NK-92 (cell line): ENCODE data around the gene CDC42SE2.
"Not testable (repeated sequence)": the region's sequence is repeated elsewhere in the genome, so short reads cannot be mapped to it uniquely, and the experiment has no call there.

Source experiments
- DNase-seq: peaks from one replicate; lab custom pipeline; 2025; ENCODE audit not compliant: unreplicated experiment; lab: John Stamatoyannopoulos, UW

CDC42SE2 gene

DNA sequence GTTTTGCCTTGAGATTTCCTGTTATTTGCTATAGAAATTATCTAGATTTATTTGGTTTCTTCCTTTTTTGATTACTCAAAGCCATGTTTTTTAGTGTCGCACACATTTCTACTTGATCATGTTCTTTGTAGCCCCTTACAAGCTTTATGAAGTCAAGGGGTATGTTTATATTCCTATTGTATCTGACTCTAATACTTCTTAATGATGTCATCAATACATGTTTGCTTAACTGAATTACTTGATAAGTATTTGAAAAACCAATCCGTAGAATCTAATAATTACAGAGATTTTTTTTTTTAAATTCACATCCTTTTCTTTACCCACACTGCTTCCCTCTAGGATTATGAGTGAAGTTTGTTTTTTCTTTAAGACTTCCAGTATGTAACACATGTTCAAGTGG, 53.0 kb downstream of the CDC42SE2 start:
- no peak for DNase-seq

DNA sequence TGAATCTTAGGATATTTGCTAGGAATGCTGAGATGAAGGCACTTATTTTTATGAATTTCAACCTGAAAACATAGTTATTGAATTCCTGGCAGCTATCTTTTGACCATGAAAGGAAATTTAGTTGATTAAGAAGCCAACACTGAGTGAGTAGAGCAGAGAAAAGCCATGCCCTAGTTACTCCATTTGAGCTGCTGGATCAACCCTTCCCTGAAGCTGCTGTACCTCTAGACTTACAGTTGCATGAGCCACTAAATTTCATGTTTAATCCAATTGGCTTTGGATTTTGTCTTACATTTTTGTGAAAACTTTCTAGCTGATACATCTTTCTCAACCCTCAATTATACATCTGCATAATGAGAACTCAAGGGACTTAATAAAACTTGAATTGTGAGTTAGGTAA, 54.6 kb downstream of the CDC42SE2 start:
- DNase-seq = no peak

DNA sequence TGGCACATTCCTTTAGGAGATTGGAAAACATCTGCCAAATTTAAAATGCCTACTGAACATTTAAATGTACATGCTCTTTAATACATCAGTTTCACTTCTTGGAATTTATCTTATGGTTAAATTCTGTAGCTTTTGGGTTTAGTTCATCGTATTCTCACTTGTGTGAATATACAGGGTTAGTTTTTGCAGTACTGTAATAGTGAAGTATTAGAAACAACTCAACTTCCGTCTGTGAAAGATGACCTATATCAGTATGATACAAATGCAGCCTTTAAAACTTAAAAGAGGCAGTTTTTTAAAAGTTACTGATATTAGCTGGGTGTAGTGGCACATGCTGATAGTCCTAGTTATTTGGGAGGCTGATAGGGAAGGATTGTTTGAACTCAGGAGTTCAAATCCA, 57.2 kb downstream of the CDC42SE2 start:
- DNase-seq = no peak

DNA sequence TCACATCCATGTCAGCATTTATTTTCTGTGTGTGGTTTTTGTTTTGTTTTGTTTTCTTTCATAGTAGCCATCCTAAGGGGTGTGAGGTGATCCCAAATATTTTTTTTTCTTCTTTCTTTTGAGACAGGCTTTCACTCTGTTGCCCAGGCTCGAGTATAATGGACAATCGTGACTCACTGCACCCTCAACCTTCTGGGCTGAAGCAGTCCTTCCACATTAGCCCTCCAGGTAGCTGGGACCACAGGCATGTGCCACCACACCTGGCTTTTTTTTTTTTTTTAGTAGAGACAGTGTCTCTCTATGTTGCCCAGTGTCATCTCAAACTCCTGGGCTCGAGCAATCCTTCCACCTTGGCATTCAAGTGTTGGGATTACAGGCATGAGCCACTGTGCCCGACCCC, 59.1 kb downstream of the CDC42SE2 start:
- DNase-seq = no peak

DNA sequence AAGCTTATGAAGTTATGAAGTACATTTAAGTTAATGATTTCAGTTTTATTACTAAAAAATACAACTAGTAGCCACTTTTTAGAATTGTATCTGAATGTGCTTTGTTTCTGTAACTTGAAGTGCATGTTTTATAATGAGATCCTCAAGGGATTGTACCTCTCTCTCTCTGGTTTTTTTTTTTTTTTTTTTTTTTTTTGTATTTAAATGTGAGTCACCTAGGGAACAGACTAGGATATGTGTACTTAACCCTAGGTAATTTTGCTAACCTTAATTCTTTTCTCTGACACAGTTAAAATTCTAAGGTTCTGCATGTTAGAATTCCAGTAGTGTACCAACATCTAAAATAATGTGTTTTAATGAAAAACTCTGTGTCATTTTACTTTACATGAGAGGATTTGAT, 59.5 kb downstream of the CDC42SE2 start:
- DNase-seq = no peak

DNA sequence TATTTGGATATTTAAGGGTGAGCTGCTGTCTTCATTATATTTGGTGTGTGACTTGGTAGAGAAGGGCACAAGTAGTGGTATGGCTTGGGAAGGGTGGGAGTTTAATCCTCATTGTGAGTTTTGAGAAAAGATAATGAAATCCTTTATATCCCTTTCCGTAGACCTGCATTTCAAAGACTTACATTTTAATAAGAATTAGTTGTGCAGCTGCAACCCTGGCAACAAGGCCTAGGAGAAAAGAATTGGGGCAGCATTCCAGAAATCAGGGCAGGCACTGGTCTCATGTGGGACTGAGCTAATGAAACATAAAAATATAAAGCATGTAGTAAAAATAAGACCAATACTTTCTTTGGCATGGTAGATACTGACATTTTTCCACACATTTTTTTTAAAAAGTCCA, 60.5 kb downstream of the CDC42SE2 start:
- no peak for DNase-seq

DNA sequence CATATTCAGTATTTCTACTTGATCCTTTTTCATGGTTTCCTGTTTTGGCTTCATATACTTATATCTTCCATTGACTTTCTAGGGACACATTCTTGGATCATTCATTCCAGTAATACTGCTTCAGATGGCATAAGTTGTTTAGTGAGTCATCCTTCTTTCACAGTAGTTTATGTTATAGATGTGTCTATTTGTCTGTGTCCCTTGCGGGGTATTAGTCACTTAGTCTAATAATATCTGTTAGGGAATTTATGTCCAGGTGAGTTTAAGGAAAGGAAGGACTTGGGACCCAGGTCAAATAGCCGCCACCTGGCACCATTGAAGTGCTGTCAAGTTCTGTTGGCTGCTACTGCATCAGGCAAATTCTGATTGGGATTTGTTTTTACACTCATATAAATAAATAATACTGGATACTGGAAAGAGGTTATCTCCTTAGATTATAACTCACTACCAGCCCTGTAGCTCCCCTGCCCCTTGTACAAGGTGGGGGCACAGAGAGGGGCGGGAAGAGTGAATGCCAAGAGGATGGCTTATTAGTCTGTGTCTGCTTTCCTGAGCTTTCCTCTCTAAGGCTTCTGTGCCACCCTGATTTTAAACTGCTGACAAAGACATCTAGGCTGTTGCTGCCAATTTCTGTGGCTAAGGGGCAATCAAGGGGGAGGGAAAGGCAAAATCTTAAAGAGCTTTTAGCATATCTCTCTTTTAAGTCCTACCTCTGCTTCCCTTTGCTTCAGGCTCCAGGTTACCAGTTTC, 64.9 kb downstream of the CDC42SE2 start:
- no peak for DNase-seq

DNA sequence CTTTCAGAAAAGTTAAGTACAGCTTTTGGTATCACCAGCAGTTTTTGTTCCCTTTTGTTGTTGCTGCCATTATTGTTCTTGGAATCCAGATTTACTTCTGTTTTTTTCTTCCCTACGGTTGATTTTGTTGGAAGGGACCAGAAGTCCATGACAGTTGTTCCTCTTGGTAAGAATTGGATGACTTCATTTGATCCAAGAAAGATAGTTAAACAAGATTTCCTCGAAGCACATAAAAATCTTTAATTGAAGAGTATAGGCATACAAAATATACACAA, 65.4 kb downstream of the CDC42SE2 start:
- DNase-seq = no peak

DNA sequence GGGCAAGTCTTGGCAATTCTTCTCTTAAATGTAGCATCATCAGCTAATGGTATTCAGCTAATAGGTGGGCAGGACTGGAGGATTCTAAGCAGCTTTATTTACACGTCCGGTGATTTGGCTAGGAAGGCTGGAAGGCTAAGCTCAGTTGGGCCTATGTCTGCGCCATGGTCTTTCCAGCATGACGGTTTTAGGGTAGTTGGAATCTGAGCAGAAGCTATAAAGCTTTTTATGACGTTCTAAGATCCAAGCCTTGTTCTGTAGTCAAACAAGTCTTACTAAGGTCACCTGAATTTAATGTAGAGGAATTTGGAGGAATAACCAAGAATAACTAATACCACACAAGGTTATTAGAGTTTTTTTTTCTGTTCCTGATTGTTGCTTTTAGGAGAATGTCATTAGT, 66.2 kb downstream of the CDC42SE2 start:
- DNase-seq = no peak

DNA sequence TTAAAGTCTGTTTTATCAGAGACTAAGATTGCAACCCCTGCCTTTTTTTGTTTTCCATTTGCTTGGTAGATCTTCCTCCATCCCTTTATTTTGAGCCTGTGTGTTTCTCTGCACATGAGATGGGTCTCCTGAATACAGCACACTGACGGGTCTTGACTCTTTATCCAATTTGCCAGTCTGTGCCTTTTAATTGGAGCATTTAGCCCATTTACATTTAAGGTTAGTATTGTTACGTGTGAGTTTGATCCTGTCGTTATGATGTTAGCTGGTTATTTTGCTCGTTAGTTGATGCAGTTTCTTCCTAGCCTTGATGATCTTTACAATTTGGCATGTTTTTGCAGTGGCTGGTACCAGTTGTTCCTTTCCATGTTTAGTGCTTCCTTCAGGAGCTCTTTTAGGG, 71.9 kb downstream of the CDC42SE2 start:
- DNase-seq = not testable (repeated sequence)

DNA sequence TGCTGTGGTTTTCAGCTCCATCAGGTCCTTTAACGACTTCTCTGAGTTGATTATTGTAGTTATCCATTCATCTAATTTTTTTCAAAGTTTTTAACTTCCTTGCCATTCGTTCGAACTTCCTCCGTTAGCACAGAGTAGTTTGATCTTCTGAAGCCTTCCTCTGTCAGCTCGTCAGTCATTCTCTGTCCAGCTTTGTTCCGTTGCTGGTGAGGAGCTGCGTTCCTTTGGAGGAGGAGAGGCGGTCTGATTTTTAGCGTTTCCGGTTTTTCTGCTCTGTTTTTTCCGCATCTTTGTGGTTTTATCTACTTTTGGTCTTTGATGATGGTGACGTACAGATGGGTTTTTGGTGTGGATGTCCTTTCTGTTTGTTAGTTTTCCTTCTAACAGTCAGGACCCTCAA, 72.9 kb downstream of the CDC42SE2 start:
- not testable (repeated sequence) for DNase-seq

DNA sequence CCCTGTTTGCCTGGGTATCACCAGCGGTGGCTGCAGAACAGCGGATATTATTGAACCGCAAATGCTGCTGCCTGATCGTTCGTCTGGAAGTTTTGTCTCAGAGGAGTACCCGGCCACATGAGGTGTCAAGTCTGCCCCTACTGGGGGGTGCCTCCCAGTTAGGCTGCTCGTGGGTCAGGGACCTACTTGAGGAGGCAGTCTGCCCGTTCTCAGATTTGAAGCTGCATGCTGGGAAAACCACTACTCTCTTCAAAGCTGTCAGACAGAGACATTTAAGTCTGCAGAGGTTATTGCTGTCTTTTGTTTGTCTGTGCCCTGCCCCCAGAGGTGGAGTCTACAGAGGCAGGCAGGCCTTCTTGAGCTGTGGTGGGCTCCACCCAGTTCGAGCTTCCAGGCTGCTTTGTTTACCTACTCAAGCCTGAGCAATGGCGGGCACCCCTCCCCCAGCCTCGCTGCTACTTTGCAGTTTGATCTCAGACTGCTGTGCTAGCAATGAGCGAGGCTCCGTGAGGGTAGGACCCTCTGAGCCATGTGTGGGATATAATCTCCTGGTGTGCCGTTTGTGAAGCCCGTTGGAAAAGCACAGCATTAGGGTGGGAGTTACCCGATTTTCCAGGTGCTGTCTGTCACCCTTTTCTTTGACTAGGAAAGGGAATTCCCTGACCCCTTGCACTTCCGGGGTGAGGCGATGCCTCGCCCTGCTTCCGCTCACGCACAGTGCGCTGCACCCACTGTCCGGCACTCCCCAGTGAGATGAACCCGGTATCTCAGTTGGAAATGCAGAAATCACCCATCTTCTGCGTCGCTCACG, 73.6 kb downstream of the CDC42SE2 start:
- DNase-seq = not testable (repeated sequence)

DNA sequence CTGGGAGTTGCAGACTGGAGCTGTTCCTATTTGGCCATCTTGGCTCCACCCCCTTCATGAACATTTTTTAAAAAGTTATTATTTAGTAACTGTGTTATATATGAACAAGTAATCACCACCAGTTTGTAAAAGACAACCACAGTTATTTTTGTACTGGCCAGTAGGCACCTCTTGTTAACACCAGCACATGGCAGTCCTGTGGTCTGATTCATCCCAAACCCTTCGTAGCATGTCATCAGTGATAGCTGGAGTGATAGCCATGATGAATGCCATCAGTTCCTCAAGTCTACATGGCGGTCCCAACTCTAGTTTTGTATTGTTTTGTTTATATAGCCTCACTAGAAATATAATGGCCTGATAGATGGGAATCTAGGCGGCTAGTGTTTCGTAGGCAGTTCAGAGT, 74.2 kb downstream of the CDC42SE2 start:
- DNase-seq = no peak

DNA sequence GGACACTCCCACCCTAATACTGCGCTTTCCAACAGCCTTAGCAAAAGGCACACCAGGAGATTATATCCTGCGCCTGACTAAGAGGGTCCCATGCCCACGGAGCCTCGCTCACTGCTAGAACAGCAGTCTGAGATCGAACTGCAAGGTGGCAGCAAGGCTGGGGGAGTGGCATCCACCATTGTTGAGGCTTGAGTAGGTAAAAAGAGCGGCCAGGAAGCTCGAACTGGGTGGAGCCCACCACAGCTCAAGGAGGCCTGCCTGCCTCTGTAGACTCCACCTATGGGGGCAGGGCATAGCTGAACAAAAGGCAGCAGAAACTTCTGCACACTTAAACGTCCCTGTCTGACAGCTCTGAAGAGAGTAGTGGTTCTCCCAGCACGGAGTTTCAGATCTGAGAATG, 80.4 kb downstream of the CDC42SE2 start:
- DNase-seq = not testable (repeated sequence)

DNA sequence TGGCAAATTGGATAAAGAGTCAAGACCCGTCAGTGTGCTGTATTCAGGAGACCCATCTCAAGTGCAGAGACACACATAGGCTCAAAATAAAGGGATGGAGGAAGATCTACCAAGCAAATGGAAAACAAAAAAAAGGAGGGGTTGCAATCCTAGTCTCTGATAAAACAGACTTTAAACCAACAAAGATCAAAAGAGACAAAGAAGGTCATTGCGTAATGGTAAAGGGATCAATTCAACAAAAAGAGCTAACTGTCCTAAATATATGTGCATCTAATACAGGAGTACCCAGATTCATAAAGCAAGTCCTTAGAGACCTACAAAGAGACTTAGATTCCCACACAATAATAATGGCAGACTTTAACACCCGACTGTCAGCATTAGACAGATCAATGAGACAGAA, 82.4 kb downstream of the CDC42SE2 start:
- DNase-seq = not testable (repeated sequence)

DNA sequence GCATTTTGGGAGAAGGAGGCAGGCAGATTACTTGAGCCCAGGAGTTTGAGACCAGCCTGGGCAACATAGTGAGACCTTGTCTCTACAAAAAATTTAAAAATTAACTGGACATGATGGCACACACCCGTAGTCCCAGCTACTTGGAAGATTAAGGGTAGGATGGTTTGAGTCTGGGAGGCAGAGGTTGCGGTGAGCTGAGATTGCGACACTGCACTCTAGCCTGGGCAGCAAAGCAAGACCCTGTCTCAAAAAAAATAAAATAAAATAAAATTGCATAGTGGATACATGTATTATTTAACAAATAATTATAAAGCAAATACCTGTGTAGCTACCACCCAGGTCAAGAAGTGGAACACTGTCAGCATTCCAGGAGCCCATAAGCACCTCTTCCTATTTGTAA, 90.1 kb downstream of the CDC42SE2 start:
- no peak for DNase-seq

DNA sequence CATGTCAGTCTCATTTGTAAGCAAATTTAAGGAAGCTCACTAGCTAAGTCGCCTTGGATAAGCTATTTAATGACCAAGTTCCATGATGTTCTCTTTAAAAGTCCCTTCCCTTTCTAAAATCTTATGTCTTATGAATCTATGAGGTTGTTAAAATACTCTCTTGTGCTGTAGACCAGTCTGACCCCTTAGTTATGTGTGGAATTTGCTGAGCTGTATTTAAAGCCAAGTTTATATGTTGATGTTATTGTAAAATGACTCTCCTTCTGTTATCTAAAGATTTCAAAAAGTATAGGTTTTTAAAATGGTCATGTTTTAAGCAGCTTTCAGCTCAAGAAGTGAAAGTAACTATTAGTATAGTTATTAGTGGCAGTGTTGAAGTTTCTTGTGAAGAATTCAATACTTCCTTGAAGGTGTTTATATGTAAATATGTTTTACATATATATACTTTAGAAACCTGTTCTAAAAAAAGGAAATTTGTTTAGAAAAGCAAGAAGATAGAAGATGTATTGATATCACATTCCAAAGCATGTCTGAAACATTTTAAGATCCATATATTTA, 92.2 kb downstream of the CDC42SE2 start:
- DNase-seq = no peak

DNA sequence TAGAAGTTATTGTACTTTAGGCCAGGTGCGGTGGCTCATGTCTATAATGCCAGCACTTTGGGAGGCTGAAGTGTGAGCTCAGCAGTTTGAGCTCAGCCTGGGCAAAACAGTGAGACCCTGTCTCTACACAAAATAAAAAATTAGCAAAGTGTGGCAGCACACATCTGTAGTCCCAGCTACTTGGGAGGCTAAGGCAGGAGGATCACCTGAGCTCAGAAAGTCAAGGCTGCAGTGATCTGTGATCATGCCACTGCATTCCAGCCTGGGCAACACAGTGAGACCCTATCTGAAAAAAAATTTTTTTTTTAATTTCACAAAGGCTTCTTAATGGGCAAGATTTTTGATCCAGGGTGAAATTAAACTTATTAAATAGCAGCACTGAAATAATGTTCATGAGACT, 92.8 kb downstream of the CDC42SE2 start:
- no peak for DNase-seq

DNA sequence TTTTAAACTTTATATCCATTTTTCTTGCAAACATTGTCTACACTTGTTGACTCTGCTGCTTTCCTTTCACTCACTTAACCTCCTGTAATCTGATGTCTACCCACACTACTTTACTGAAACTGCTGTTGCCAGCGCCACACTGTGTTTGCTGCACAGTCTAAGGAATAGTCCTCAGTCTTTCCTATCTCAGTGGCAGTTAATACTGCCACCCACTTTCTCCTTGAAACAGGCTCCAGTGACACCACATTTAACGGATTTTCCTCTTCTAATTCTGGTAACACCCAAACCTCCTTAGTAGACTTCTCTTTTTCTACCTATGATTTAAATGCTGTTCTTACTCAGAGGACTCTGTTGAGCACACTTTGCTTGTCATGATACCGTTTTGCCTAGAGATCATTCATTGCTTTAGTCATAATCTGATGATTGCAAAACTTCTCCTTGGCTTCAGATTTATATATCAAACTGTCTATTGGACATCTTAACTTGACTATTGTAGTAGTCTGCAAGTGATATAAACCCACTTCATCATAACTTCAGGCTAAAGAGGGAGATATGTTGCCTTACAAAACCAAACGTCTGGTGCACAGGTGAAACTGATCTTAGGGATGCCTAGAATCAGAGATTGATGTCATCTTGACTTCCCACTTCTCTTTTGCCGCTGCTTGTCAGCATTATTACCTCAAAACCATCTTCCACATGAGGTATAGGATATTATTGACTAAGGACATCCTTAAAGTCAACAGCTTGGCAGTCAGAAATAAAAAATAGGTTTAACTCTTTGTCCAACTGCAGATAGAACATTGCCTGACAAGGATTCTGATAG, 94.1 kb downstream of the CDC42SE2 start:
- no peak for DNase-seq

DNA sequence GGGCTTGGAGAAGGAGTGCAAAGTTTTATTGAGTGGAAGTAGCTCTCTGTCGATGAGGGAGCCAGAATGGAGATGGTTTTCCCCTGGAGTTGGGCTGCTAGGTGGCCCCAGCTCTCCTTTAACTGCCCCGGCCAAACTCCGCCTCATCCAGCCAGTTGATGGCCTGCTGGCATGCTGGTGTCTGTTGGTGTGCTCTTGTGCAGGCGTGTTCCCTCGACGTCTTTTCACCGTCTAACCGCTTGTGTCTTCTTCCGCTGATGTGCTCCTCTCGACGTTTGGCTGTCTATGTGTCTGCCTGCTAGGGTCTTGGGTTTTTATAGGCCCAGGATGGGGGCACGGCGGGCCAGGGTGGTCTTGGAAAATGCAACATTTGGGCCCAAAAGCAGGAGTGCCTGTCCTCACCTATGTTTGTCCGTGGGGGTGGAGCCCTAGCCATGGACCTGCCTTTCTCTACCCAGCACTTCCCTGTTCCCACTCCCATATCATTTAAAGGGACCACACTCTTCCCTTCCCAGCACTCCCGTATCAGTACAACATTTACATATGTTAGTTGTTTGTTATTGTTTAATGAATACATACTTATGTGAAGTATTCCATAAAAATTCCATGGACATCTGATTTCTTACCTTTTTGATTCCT, 97.9 kb downstream of the CDC42SE2 start:
- no peak for DNase-seq
